ENCODE results near the gene USE1. TPM values are rescaled to one million over a fixed set of nuclear protein-coding genes. Genes with fewer than 3 reads are reported as not detected.
A peak's percentile ranks its signal among the peaks of the same experiment; 100 is the strongest.

The USE1 gene
- total and polyA plus RNA-seq, 8 donors = 12.8 to 46.6 (median 19.1) TPM

- no peaks in the 10 kb centered on the region for H3K9me3 ChIP-seq
- intact Hi-C loops (cut with DNase I) = no loop called here
- no peaks in the 10 kb centered on the region for H3K27me3 ChIP-seq
- H3K4me3 ChIP-seq = no peak overlapping the region
- FAIRE-seq = no peak
- ATAC-seq = no peak
- H3K4me1 ChIP-seq = peaks cover 0 to 7% (median 0%) of the 10 kb centered on the region in 3 donors
- no peak overlapping the region for H3K27ac ChIP-seq
- DNase-seq = no peak
- no peaks in the 10 kb centered on the region for H3K36me3 ChIP-seq
- no peak for TF ChIP-seq CTCF (IDR thresholded peaks at IDR 0.05)
- 88 to 89% methylated on average over 7 of the region's 7 CpGs for WGBS, 2 donors
Measured at GRCh38 chr19:17266026-17266425, 50.9 kb downstream of the USE1 start.

GRCh38 chr19:17266589-17266974, 51.4 kb downstream of the USE1 start:
- Histone ChIP-seq H3K4me3 (no peak overlapping the region), H3K9me3 (no peaks in the 10 kb centered on the region), H3K36me3 (peaks cover 0 to 1% (median 0%) of the 10 kb centered on the region in 3 donors), H3K27me3 (no peaks in the 10 kb centered on the region), H3K4me1 (peaks cover 0 to 7% (median 0%) of the 10 kb centered on the region in 3 donors), H3K27ac (peak overlapping the region in 2 of 4 donors; percentile 41 to 48)
- TF ChIP-seq CTCF (IDR thresholded peaks at IDR 0.05) = no peak
- intact Hi-C loops (cut with DNase I) = no loop called here
- FAIRE-seq (no peak), ATAC-seq (no peak), DNase-seq (no peak)
- 82 to 86% methylated on average over 12 of the region's 12 CpGs for WGBS, 2 donors

- Histone ChIP-seq H3K9me3 (no peaks in the 10 kb centered on the region), H3K36me3 (peaks cover 0 to 6% (median 0%) of the 10 kb centered on the region in 3 donors), H3K4me1 (peaks cover 0 to 7% (median 0%) of the 10 kb centered on the region in 3 donors), H3K4me3 (peak within 1 kb of the TSS; percentile 65 to 96 (median 69)), H3K27ac (peak within 1 kb of the TSS in 3 of 4 donors; percentile 25 to 64 (median 48)), H3K27me3 (no peaks in the 10 kb centered on the region)
- FAIRE-seq = peak; percentile 98
- TF ChIP-seq CTCF (IDR thresholded peaks at IDR 0.05) = no peak
- ATAC-seq = peak; percentile 96 to 99 (median 96)
- DNase-seq = peak; percentile 88 to 97 (median 95)
- intact Hi-C loops (cut with DNase I) = no loop called here
- 0% methylated on average over 27 of the region's 27 CpGs for WGBS, 2 donors
Measured at GRCh38 chr19:17266975-17267788, 52.0 kb downstream of the USE1 start, which contains the start of gene BABAM1. BABAM1 (plus strand) TSS chr19:17267443; CDS start chr19:17268807, 1,364 bp downstream.

- H3K4me3 ChIP-seq = no peak overlapping the region
- WGBS, 2 donors = 85 to 88% methylated on average over 13 of the region's 13 CpGs
- no peak overlapping the region for H3K27ac ChIP-seq
- H3K9me3 ChIP-seq = no peaks in the 10 kb centered on the region
- intact Hi-C loops (cut with DNase I) = no loop called here
- no peak for ATAC-seq
- H3K27me3 ChIP-seq = no peaks in the 10 kb centered on the region
- no peak for TF ChIP-seq CTCF (IDR thresholded peaks at IDR 0.05)
- H3K36me3 ChIP-seq = peaks cover 0 to 12% (median 0%) of the 10 kb centered on the region in 3 donors
- FAIRE-seq = no peak
- DNase-seq = peak in 1 of 6 donors; percentile 54
- peaks cover 0 to 7% (median 0%) of the 10 kb centered on the region in 3 donors for H3K4me1 ChIP-seq
Measured at GRCh38 chr19:17268754-17269153, 53.6 kb downstream of the USE1 start.

Other genes with a start within 250 kb of the USE1 start
- gene CPAMD8, start 188.5 kb upstream of the USE1 start, total RNA-seq = 1 to 10 TPM in 3 of 6 donors, under 1 TPM in 3; 0.60 to 4.2 (median 0.99) TPM
- 1 to 10 TPM; 3.0 to 5.2 TPM for gene CPAMD8, start 188.5 kb upstream of the USE1 start, polyA plus RNA-seq
- 1 to 10 TPM; 2.0 to 5.6 (median 2.1) TPM for gene HAUS8, start 139.9 kb upstream of the USE1 start, total RNA-seq
- 10 to 100 TPM in 1 of 2 donors, 1 to 10 TPM in 1; 6.5 to 12.0 TPM for gene HAUS8, start 139.9 kb upstream of the USE1 start, polyA plus RNA-seq
- gene MYO9B, start 139.6 kb upstream of the USE1 start, total RNA-seq = 10 to 100 TPM; 16.6 to 49.2 (median 20.8) TPM
- gene MYO9B, start 139.6 kb upstream of the USE1 start, polyA plus RNA-seq = 10 to 100 TPM; 40.9 to 53.4 TPM
- gene OCEL1, start 10.9 kb downstream of the USE1 start, total RNA-seq = 10 to 100 TPM; 13.4 to 19.6 (median 16.9) TPM
- gene OCEL1, start 10.9 kb downstream of the USE1 start, polyA plus RNA-seq = 10 to 100 TPM; 20.9 to 28.4 TPM
- 10 to 100 TPM; 32.5 to 51.2 (median 39.7) TPM for gene NR2F6, start 30.6 kb downstream of the USE1 start, total RNA-seq
- 10 to 100 TPM; 21.3 to 23.5 TPM for gene NR2F6, start 30.6 kb downstream of the USE1 start, polyA plus RNA-seq
- gene USHBP1, start 49.4 kb downstream of the USE1 start, total RNA-seq = 1 to 10 TPM; 1.2 to 2.9 (median 1.8) TPM
- 10 to 100 TPM in 1 of 2 donors, 1 to 10 TPM in 1; 9.3 to 11.1 TPM for gene USHBP1, start 49.4 kb downstream of the USE1 start, polyA plus RNA-seq
- gene BABAM1, start 52.1 kb downstream of the USE1 start, total RNA-seq = 10 to 100 TPM; 25.5 to 46.8 (median 31.8) TPM
- 10 to 100 TPM; 64.1 to 71.1 TPM for gene BABAM1, start 52.1 kb downstream of the USE1 start, polyA plus RNA-seq
- under 1 TPM in 5 of 6 donors, not detected in 1; 0.04 to 0.59 (median 0.12) TPM for gene ANKLE1, start 66.5 kb downstream of the USE1 start, total RNA-seq
- gene ANKLE1, start 66.5 kb downstream of the USE1 start, polyA plus RNA-seq = under 1 TPM; 0.23 to 0.35 TPM
- 1 to 10 TPM; 5.2 to 8.6 (median 6.0) TPM for gene ABHD8, start 88.1 kb downstream of the USE1 start, total RNA-seq
- gene ABHD8, start 88.1 kb downstream of the USE1 start, polyA plus RNA-seq = 1 to 10 TPM; 8.5 TPM
- 10 to 100 TPM; 32.4 to 41.9 (median 37.1) TPM for gene MRPL34, start 90.5 kb downstream of the USE1 start, total RNA-seq
- 10 to 100 TPM; 42.9 to 78.1 TPM for gene MRPL34, start 90.5 kb downstream of the USE1 start, polyA plus RNA-seq
- gene DDA1, start 94.2 kb downstream of the USE1 start, total RNA-seq = 10 to 100 TPM in 3 of 6 donors, 1 to 10 TPM in 3; 6.1 to 12.4 (median 9.3) TPM
- 10 to 100 TPM; 21.4 to 25.4 TPM for gene DDA1, start 94.2 kb downstream of the USE1 start, polyA plus RNA-seq
- 10 to 100 TPM in 1 of 6 donors, 1 to 10 TPM in 5; 4.9 to 10.2 (median 5.4) TPM for gene ANO8, start 119.5 kb downstream of the USE1 start, total RNA-seq
- 10 to 100 TPM in 1 of 2 donors, 1 to 10 TPM in 1; 7.1 to 19.0 TPM for gene ANO8, start 119.5 kb downstream of the USE1 start, polyA plus RNA-seq
- 10 to 100 TPM in 3 of 6 donors, 1 to 10 TPM in 3; 9.1 to 15.2 (median 11.2) TPM for gene GTPBP3, start 122.2 kb downstream of the USE1 start, total RNA-seq
- 10 to 100 TPM; 17.9 to 28.2 TPM for gene GTPBP3, start 122.2 kb downstream of the USE1 start, polyA plus RNA-seq
- gene PLVAP, start 162.0 kb downstream of the USE1 start, total RNA-seq = 10 to 100 TPM; 32.0 to 86.5 (median 58.4) TPM
- gene PLVAP, start 162.0 kb downstream of the USE1 start, polyA plus RNA-seq = 10 to 100 TPM; 70.5 to 87.6 TPM
- under 1 TPM in 2 of 6 donors, not detected in 4; 0.23 to 0.56 TPM for gene CCDC194, start 178.8 kb downstream of the USE1 start, total RNA-seq
- gene CCDC194, start 178.8 kb downstream of the USE1 start, polyA plus RNA-seq = not detected
- gene BST2, start 190.3 kb downstream of the USE1 start, total RNA-seq = 10 to 100 TPM in 4 of 6 donors, 1 to 10 TPM in 2; 3.9 to 34.6 (median 15.4) TPM
- gene BST2, start 190.3 kb downstream of the USE1 start, polyA plus RNA-seq = 10 to 100 TPM; 15.7 to 17.3 TPM
- 10 to 100 TPM; 20.6 to 27.3 (median 23.5) TPM for gene MVB12A, start 204.7 kb downstream of the USE1 start, total RNA-seq
- 10 to 100 TPM; 43.7 to 58.7 TPM for gene MVB12A, start 204.7 kb downstream of the USE1 start, polyA plus RNA-seq
- under 1 TPM; 0.13 to 1.00 (median 0.46) TPM for gene TMEM221, start 233.3 kb downstream of the USE1 start, total RNA-seq
- gene TMEM221, start 233.3 kb downstream of the USE1 start, polyA plus RNA-seq = under 1 TPM; 0.16 to 0.42 TPM
- gene NXNL1, start 245.6 kb downstream of the USE1 start, total RNA-seq = not detected
- under 1 TPM in 1 of 2 donors, not detected in 1; 0.19 TPM for gene NXNL1, start 245.6 kb downstream of the USE1 start, polyA plus RNA-seq